Measurements from ENCODE around the gene KCNB1.

Gene KCNB1

GRCh38 chr20:49405696-49406095 lies 76.8 kb downstream of the KCNB1 start:
- DNase-seq = no peak

GRCh38 chr20:49405062-49405683 lies 77.3 kb downstream of the KCNB1 start:
- no peak for DNase-seq

DNA sequence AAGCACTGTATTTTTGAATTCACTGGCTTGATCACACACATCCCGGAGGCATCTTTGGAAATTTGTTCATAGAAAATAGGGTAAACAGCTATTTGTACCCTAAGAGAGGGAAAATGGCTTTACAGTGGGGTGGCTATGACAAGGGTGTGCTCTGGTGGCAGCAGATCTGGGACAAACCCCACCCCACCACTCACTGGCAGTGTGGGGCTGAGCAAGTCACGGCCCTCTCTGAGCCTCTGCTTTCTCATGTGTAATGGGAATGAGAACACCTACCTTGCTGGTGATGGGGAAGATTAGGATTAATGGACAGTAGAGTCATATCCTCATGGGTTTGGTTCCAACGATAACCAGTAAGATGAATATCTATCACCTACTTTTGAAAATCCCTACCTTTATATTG lies 78.0 kb downstream of the KCNB1 start:
- no peak for DNase-seq

DNA sequence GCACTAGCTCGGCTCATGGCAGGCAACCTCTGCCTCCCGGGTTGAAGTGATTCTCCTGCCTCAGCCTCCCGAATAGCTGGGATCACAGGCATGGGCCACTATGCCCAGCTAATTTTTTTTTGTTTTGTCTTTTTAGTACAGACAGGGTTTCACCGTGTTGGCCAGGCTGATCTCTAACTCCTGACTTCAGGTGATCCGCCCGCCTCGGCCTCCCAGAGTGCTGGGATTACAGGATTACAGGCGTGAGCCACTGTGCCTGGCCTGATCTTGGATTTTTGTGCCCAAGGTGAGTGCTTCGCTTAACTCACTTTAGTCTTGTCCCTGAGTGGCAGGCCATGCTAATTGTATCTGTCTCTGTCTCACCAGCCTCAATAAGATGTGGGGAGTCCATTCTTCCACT lies 78.6 kb downstream of the KCNB1 start:
- DNase-seq = no peak

GRCh38 chr20:49403012-49403411 lies 79.5 kb downstream of the KCNB1 start:
- DNase-seq = no peak

DNA sequence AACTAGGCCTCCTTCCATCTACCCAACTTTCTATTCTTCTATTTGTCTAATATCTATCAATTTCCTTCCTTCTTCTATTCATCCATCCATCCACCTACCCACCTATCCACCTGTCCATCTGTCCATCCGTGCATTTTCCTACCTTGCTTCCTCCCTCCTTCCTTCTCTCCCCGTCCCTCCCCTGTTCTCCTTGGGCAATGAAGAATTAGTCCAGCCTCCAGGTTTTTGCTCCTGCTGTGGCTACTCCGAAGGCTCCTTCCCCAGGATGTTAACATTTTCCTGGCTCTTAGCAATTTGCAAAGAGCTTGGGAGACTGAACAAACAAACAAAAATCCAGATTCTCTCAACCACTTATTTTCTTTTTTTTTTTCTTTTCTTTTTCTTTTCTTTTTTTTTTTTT lies 81.6 kb downstream of the KCNB1 start:
- DNase-seq = no peak

DNA sequence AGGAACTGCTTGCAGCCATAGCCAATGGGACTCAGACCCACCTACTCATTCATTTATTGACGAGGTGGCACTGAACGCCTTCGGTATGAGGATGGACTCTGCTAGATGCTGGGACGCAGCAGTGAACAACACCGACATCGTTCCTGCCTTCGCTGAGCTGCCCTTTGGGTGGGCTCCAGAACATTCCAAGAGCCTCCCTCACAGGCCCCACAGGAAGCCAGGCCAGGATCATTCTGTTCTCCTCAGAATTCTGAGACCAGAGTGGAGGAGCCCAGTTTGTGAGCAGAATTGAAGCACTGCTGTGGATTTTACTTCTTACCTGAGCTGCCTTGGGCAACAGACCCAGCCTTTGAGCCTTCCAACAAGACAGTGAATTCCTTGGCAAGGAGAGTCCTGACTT lies 82.1 kb downstream of the KCNB1 start:
- DNase-seq = no peak

DNA sequence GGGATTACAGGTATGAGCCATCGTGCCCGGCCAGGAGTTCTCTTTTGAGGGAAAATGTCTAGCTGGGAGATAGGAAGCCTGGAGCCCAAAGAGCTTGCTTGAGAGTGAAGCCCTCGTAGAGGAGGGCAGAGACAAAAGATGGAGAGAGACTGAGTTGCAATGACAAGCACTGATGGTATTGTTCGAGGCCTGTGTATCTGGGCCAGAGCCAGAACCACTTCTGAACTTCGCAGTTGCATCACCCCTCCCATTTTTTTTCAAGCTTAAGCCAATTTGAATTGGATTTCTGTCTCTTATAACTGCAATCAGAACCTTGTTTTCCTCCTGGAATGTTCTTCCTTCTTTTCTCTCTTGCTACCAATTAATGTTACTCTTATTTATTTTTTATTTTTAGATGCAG lies 83.1 kb downstream of the KCNB1 start:
- no peak for DNase-seq

GRCh38 chr20:49398401-49399144 lies 83.9 kb downstream of the KCNB1 start:
- DNase-seq = no peak

DNA sequence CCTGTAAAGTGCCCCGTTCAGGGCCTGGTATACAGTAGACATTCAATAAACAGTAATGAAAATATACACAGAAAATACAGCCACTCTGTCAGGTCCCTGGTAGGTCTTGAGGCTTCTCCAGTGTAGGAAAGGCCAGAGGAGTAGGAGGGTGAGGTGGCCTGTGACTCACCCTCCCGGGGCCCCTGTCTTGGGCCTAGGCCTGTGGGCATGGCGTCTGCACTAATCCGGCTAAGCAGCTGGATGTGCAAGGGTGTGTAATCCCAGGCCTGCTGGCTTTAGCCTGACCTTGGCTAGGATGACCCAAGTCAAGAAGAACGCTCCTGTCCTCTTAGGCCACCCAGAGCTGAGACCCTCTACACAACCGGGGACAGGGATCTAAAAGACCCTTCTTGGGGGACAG lies 84.9 kb downstream of the KCNB1 start:
- DNase-seq = peak; percentile 53

- no peak for DNase-seq
Measured at GRCh38 chr20:49396230-49396629, 86.2 kb downstream of the KCNB1 start.

DNA sequence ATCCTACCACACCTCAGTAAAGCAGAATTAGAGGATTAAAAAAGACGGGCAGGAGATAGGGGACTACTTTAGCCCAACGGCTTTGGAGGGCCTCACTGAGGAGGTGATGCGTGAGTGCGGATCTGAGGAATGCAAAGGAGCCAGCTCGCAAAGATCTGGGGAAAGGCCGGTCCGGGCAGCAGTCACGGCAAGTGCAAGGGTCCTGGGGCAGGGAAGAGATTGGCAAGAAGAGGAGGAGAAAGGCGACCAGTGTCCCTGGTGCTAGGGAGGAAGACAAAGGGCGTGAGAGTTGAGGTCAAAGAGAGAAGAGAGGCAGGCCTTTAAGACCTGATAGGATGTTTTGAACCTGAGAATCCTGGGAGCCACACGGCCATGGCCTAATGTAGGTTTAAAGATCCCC lies 86.8 kb downstream of the KCNB1 start:
- no peak for DNase-seq

- DNase-seq = no peak
Measured at GRCh38 chr20:49395183-49395582, 87.3 kb downstream of the KCNB1 start.

DNA sequence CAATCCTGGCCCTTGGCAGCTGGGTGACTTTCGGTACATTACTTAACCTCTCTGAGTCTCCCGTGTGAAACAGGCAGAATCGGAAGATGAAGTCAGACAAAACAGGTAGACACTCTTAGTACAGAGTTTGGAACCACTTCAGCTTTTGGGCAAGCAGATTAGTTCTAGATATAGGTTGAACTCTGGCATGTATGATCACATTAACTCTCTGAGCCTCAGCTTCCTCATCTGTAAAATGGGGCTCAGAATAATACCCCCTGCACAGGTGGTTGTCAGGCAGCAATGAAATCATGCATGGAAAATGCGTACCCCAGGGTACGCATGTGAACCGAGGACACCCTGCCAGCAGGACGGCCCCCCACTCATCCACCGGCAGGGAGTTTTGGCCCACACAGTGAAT lies 87.7 kb downstream of the KCNB1 start:
- no peak for DNase-seq

DNA sequence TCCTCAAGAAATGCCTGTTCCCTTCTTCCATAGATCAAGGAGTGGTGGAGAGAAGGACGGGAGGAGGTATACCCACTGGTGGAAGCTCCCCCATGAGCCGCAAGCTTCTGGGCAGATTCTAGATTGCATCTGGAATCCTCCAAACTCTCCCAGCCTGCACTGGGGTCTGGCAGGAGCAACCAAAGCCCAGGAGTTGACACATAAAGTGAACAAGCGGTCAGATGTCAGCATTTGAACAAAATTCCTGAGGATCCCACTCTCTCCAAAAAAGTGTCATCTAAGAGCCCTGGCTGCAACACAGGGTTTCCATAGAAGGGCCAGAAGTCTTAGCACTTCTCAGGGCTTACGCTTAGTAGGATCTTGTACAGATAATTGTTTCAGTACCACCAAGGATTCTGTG lies 88.2 kb downstream of the KCNB1 start:
- no peak for DNase-seq

DNA sequence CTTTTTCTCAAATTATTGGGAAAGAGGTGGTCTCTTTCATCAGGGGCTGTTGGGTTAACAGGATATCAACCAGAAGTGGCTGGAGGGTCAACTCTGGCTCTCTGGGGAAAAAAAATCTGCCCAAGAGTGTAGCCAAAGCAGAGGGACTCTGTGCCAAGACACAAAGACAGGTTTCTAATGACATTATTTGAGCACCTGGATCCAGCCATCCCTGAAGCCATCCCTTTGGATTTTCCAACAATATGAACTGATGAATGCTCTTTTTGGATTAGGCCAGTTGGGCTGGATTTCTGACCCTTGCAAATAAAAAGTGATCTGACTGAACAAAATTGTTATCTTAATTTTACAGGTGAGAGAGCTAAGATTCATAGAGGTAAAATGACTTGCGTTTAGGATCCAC lies 88.7 kb downstream of the KCNB1 start:
- no peak for DNase-seq

DNA sequence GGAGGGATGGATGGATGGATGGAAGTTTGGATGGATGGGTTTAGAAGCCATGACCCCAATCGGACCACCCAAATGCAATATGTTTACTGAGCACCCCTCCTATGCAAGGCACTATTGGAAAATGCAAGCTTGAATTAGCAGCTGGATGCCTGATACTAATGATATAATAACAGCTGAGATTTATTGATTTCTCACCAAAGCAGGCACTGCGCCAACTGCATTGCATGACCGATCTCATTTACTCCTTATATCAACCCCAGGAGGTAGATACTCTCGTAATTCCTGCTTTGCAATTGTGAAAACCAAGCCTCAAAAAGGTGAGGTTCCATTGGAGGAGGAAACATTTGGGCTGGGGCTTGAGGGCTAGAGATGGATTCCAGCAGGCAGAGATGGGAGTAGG lies 89.7 kb downstream of the KCNB1 start:
- DNase-seq = no peak

DNA sequence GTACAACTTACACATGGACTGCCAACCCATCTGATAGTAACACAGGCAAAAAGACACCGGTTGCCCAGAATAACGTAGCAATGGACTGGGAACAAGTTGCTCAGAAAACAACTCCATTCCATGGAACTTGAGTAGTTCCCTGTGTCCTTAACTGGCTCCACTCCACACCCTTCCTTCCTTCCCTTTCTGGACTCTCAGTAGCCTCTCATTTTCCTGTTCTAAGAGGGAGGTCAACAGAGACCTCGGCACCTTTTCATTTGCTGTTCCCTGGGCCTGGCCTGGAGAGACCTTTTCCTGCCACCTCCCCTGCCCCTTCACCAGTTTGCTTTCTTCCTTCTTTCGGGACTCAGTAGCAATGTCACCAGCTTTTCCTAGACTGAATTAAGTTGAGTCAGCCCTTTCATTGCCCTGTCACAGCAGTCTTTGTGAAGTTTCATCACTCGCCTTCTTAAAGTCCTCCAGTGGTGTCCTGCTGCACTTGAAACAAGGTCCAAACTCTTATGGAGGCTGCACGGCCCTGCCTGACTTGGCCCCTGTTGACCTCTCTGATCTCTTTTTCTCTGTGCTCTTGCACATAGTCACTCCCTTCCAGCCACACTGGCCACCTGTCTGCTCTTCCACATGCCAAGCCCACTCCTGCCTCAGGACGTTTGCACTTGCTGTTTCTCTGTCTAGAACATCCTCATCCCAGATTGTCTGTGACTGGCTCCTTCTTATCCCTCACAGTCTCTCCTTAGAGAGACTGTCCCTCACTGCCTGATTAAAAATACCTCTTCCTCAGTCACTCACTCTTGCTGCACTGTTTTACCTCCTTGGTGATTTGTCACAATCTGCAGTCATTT lies 90.8 kb downstream of the KCNB1 start:
- DNase-seq = no peak

DNA sequence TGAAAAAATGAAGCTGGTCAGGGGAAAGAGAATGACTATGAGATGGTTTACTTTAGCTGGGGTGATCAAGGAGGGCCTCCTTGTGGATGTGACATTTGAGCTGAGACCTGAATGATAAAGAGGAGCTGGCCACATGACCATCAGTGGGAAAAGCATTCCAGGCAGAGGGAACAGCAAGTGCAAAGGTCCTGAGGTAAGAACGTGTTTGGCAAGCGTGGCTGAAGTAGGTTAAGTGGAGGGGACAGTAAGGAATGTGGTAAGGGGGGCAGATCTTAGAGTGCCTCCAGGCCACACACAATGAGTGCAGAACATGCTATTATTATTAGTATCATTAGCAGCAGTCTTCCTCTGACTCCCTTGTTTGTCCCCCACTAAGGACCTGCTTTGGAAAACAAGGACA lies 92.6 kb downstream of the KCNB1 start:
- DNase-seq = no peak

DNA sequence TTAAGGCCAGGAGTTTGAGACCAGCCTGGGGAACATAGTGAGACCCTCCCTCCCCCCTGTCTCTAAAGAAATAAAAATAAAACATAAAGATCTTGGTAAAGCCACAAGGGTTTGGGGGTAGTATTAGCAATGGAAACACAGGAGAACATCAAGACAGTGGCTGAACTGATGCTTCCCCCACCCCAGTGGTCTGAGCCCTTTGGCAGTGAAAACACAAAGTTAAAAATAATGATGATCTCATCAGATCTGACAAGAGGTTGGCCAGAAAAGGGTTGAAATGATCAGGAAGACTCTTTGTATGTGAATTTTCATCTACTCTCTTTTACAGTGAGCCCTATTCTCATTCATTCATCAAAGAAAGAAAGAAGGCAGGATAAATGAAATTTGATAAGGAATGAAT lies 93.7 kb downstream of the KCNB1 start:
- DNase-seq = no peak

DNA sequence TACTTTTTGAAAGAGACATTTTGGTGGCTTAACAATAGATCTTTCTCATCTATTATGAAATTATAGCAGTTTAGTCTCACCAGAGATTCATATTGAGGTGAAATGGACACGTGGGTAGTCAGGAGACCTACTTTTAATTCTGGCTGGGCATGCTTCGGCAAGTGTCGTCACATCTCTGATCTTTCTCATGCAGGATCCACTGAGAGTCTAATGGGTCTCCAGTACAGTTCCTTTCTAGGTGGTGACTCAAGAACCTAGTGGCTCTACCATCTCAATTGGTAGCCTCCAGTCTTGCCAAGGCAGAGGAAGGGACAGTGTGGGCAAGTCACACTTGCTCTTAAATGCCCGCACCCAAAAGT lies 94.9 kb downstream of the KCNB1 start:
- no peak for DNase-seq

- peak; percentile 22 for DNase-seq
Measured at GRCh38 chr20:49386848-49387580, 95.5 kb downstream of the KCNB1 start.

DNA sequence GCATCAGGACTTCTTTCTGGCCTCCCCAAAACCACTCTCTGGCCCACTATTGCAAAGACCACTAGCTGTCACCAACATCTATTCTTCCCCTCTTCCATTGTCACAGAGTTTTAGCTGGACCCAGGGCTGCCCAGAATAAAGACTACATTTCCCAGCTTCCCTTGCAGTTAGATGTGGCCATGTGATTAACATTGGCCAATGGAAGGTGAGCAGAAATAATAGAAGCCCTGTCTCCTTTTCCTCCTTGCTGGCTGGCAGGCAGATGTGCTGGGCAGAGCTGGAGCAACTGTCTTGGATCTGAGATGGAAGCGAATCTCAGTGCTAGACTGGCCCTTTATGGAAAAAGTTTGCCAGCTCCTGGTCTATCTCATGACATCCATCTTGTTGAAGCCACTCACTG lies 97.0 kb downstream of the KCNB1 start:
- peak; percentile 52 for DNase-seq
